Left cardiac atrium (tissue), 4 donors: Measurements from ENCODE around the gene NMT1. TPM values are rescaled to one million over a fixed set of nuclear protein-coding genes. Genes with fewer than 3 reads are reported as not detected.

Source experiments
- ATAC-seq, 2 donors: fragments of 200-7000 bp; cut with Tn5 transposase; one replicate each; pipeline ENCODE4 v1.9.1; 2020; ENCODE audit warnings: mild to moderate bottlenecking in 2 of 2, moderate library complexity in 2 of 2
- DNase-seq: peaks from one replicate; pipeline ENCODE4 v3.0.0-alpha.2; 2020
- intact Hi-C, 2 donors: fragments of 100-400 bp; cut with DNase I; formaldehyde crosslinking; loops; one replicate each; pipeline versions ENCODE4 v1.14.1 to v1.15.1; 2022 to 2023
- total RNA-seq, 2 donors: library from RNA; stranded (reverse); fragmentation: NEBNext Ultra II Directional; extraction: Animal tissue kit (Norgen Biotek cat#: 25700); gene quantifications; one replicate each; pipeline ENCODE4 v1.2.1, GENCODE V29; 2021
- donor health status: DM: no; HTN: yes; CAD: no.
- donor health status: DM: no; HTN: yes; CAD: no; lungs with severe emphysema.
- donor health status: DM: yes; HTN: yes; CAD: no.
- donor health status: Dilated cardiomyopathy.

Gene NMT1
- total RNA-seq, 2 donors from 2014 or later = 66.6 to 92.4 TPM

DNA sequence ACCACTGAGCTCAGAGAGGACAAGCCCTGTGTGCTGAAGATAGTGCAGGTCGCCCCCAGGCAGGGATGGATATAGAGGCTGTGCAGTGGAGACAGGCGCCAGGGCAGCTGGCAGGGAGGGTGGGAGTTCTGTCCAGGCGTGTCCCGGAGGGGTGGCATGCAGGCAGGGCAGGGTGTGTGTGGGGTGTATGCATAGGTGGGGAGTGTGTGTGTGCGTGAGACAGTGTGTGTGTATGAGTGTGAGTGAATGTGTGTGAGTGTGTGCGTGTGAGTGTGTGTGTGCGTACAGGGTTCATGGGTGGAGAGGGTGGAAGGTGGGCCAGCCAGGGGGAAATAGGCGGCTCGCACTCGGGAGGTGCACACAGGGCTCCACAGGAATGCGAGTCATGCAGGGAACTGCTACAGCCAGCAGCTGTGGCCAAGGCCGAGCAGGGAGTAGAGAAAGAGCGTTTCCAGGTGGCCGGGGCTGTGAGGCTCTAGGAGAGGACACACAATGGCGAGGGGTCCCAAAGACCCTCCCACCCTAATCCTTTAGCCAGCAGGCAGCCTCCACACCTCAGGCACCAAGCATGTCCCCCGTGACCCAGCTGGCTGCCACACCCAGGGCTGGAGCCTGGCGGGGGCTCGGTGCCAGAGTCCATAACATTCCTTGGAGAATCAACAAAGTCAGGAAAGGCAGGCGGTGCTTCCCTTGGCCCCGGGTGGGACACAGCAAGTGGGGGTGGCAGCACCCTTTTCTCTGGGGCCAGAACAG is 66.6 kb downstream of the NMT1 start:
- intact Hi-C loops = no loop called here
- ATAC-seq = peak; percentile 3 to 10
- peak; percentile 80 for DNase-seq

DNA sequence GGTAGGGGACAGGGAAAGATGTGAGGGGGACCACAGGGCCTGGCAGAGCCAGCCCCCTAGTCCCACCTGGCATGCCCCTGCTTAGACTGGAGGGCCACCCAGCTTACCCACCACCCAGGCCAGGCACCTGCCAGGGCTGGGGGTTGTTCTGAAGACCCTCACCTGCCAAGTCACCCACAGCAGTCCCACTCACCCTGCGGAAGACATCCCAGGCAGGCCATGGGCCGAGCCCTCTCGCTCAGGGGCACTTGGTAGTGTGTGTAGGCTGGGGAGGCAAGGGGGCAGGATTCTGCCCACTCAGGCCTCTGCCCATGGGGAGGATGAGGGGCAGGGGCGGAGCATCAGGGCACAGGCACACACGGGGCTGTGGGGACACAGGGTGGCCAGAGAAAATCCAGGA is 67.2 kb downstream of the NMT1 start:
- ATAC-seq = no peak
- no peak for DNase-seq
- intact Hi-C loops = no loop called here

DNA sequence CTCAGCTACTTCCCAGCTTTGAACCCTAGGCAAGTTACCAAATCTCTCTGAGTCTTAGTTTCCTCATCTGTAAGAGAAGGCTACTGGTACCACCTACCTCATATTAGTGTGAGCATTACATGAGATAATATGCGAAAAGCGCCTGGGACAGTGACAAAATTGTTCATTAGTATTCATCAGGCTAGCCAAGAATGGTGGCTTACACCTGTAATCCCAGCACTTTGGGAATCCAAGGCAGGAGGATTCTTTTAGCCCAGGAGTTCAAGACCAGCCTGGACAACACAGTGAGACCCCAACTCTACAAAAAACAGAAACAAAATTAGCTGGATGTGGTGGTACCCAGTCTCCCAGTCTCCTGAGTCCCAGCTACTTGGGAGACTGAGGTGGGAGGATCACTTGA is 67.9 kb downstream of the NMT1 start:
- ATAC-seq = no peak
- intact Hi-C loops = no loop called here
- no peak for DNase-seq

DNA sequence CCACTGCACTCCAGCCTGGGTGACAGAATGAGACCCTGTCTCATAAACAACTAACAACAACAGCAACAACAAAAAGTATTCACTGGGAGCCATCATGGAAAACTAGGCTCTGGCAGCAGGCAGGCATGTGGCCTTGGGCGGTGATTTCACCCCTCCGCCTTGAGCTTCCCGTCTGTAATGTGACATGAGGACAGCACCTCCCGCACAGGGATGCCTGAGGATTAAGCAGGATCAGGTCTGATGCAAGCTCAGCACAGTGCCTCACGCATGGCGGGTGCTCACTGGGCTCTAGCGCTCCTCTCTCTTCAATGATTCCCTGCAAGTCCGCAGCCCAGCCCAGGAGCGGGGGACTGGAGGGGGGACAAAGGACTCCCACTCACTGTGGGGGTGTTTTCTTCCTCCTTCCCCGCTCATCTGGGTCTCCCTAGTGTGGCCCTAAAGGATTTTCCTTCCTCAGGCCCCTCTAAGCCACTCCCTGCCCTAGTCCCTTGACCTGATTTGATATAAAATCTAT is 68.4 kb downstream of the NMT1 start:
- intact Hi-C loops = no loop called here
- no peak for ATAC-seq
- DNase-seq = peak; percentile 55

DNA sequence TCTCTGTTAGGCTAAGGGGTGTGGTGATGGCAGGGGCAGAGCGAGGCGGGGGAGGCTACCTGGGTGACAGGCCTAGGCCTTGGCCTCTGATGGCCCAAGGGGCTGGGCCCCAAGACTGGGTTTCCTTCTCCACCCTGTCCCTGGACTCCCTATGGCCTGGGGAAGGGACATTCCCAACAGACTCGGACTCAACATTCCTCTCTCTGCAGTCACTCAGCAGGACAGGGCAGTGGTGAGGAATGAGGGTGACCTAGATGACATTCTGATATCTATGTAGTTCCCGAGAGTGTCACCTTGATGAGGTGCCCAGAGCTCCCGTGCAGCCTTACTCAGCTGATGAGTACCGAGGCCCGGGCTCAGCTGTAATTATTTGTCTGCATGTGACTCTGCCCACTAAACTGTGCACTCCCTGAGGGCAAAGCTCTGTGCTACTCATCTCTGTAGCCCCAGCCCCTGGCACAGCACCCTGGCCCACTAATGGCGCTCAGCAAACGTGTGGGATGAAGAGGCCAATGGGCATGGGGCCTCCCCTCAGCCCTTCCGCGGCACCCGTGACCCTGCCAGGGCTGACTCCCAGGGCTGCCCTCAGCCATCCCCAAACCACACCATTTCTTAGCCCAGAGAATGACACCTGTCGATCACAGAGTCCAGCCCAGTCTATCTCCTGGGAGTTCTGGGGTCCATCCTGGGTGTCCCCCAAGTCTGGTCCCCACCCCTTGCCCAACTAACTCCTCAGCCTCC is 69.0 kb downstream of the NMT1 start:
- DNase-seq = no peak
- no peak for ATAC-seq
- intact Hi-C loops = loop anchor here (5.0 kb wide), 2 partner anchors 33 to 208 kb away; no protein-coding TSS in a partner anchor

DNA sequence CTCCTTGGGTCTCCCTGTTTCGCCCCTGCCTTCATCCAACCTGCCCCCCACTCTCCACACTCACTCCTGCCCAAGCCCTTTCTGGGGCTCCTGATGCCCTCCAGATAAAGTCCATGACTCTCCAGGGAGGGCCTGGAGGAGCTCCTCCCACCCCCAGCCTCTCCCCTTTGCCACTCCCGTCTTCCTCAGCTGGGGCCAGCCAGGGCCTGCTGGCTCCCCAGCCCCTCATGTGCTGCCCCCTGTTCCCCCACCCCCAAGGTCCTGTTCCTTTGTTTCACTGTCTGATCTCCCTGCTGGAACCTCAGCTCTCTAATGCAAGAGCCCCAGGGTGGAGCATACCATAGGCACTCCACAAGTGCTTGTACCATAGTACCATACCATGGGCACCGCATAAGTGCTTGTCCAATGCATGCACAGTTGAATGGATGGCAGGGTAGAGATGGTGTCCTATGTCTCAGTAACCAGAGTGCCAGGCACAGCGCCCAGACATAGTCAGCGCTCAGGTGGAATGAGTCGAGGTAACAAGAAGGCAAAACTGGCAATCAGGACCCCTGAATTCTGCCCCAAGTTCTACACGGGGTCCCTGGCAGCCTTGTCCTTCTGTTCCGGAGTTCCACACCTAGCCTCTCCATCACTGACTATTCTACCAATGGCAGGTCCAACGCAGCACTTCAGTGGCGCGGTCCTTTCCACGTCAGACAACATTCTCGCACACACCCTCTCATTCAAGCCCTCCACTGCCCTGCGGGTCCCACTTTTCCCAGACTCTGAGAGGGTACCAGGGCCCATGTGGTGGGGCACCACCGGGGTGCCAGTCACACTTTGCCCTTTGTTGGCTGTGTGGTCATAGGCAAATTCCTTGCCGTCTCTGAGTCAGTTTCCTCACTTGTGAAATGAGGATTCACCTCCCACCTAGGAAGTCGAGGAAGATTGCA is 69.8 kb downstream of the NMT1 start:
- ATAC-seq (no peak), DNase-seq (no peak)
- intact Hi-C loops = loop anchor here (5.0 kb wide), 2 partner anchors 34 to 209 kb away; no protein-coding TSS in a partner anchor

DNA sequence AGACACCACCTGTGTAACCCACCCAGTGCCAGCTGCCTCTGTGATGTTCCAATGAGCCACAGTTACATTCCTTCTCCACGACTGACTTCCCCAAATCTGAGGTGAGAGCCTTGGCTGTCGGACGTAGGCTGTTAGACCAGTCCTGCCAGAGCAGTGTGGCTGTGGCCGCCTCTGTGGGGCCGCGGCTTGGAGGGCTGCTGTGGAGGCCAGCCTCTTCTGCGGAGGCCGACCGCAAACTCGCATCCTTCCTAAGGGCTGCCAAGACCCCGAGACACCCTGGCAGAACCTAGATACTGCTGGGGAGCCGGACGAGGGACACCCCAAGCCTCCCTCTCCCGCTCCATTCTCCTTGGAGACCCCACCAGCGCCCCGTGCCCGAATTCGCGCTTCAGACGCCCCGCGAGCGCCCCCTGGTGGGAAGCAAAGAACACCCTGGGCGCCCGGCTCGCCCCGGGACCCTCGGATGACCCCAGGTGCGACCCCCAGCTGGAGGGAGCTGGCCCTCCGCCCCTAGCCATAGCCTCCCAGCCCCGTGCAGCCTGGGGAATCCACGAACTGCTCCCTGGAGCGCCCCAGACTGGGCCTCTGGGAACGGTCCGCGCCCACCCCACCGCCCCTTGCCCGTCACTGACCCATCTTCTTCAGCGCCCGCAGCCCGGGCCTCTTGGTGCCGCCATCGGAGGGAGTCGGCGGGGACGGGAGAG is 70.7 kb downstream of the NMT1 start:
- DNase-seq (peak; percentile 63), ATAC-seq (peak in 1 of 2 donors; percentile 1)
- intact Hi-C loops = loop anchor here (5.0 kb wide), 2 partner anchors 34 to 209 kb away; no protein-coding TSS in a partner anchor

DNA sequence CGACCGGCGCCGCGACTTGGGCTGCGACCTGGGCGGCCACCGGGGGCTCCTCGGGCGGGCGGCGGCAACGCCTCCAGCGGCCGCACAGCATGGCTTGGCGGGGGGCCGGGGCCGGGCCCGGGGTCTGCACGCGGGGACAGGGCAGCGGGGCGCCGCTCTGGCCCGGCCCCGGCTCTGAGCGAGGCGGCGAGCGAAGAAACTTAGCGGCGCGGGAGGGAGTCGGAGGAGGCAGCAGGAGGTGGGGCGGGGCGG is 71.1 kb downstream of the NMT1 start, which contains the start of gene PLCD3:
TSS of gene PLCD3 (minus strand) at position 196 of the 252 bp plus-strand sequence. CDS start at position 91, 105 bp downstream.
- intact Hi-C loops = loop anchor here (5.0 kb wide), 2 partner anchors 35 to 210 kb away; no protein-coding TSS in a partner anchor
- ATAC-seq (no peak), DNase-seq (no peak)

DNA sequence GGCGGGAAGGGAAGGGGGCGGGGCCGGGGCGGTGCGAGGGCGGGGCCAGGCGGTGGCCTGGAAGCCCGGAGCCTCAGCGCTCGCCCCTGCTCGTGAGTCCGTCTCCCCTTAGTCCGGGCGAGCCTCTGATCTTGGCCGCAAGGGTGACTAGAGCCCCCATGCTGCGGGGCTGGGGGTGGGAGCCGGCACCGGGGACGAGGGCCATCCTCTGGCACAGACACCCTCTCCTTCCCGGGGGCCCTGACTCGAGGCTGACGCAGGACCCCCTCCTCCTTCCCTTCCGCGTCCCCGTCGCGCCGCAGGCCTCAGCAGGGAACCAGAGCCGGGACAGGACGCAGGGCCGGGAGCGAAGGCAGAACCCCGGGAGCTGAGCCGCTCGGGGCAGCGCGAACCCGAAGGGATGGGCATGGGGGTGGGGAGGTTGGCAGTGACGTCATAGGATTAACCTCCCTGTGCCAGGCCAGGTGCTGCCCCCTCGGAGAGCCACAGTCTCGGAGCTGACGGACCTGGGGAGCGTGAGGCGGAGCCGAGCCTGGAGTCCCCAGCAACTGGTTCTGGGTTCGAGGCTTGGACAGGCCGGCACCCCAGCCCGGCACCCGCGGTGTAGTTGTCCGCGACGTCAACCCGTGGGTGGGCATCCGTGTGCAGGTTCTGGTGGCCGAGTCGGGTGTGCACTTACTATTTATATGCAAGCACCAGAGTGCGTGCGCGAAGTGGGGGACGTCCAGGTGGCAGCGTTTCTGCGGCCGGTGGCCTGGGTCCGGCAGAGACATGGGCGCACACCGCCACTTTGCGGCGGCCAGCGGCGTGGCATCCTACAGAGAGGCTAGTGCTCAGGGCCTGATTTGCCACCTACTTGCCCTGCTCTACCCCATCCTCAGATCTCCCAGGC is 71.7 kb downstream of the NMT1 start:
- intact Hi-C loops = loop anchor here (5.0 kb wide), 2 partner anchors 36 to 211 kb away; no protein-coding TSS in a partner anchor
- ATAC-seq (peak; percentile 81 to 83), DNase-seq (peak; percentile 88)

DNA sequence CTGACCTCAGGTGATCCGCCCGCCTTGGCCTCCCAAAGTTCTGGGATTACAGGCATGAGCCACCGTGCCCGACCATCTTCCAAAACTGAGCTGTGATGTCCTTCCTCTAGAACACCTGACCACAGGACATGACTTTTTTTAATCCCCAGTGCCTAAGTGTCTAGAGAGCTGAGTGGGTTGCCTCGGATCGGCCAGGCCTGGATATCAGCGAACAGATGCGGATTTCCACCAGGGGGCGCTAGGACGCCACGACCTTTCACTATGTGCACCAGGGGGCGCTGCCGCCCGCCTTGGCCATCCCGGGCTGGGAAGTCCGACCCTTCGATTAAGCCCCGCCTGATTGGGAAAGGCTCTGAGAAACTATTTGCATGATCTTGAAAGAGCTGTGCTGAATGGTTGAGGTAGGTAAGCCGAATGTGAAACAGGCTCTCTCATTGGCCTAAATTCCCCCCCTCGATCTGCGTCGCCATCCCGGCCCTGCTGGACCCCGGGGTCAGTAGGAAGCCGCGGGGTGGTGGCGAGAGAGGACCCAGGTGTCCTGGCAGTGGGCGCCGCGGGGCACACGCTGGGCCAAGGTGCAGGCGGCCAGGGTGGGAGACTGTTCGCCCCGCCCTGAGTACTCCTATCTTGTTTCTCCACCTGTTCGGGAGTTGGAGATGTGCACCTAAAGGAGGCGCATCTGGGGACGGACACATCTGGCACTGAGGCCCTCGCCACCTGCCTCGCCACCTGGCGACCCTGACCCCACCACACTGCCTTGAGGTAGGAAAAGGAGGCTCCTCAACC is 74.3 kb downstream of the NMT1 start, which contains the start of gene ACBD4:
TSS of gene ACBD4 (plus strand) at position 496 of the 786 bp plus-strand sequence. CDS start 458 bp downstream, outside the sequence.
- ATAC-seq (peak; percentile 79 to 80), DNase-seq (peak; percentile 97)
- intact Hi-C loops = loop anchor here in 1 of 2 donors (1.0 kb wide), 1 partner anchor 62 kb away; no protein-coding TSS in a partner anchor

DNA sequence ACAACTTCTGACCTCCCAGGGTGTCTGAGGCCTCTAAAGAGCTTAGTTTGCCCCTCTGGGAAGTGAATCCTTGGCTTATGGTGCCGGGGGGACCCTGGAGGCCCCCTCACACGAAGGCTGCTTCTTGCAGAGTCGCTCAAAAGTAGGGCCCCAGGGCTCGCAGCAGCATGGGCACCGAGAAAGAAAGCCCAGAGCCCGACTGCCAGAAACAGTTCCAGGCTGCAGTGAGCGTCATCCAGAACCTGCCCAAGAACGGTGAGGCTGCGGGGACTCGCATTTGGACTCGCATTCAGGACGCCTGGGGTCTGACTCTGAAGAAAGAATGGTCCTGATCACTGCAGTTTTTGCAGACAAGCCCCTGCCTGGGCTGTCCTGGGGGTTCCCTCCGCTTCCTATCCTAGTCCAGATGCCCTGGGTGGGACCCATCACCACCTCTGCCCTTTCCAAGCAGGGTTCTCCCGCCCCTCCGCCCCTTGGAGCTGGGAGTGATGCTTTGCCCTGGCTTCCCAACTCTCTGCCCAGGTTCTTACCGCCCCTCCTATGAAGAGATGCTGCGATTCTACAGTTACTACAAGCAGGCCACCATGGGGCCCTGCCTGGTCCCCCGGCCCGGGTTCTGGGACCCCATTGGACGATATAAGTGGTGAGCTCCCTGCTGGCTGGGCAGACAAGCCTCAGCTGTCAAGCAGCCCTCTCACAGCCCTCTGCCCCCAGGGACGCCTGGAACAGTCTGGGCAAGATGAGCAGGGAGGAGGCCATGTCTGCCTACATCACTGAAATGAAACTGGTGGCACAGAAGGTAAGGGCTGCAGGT is 75.1 kb downstream of the NMT1 start:
- no peak for ATAC-seq
- intact Hi-C loops = loop anchor here in 1 of 2 donors (1.0 kb wide), 1 partner anchor 61 kb away; no protein-coding TSS in a partner anchor

DNA sequence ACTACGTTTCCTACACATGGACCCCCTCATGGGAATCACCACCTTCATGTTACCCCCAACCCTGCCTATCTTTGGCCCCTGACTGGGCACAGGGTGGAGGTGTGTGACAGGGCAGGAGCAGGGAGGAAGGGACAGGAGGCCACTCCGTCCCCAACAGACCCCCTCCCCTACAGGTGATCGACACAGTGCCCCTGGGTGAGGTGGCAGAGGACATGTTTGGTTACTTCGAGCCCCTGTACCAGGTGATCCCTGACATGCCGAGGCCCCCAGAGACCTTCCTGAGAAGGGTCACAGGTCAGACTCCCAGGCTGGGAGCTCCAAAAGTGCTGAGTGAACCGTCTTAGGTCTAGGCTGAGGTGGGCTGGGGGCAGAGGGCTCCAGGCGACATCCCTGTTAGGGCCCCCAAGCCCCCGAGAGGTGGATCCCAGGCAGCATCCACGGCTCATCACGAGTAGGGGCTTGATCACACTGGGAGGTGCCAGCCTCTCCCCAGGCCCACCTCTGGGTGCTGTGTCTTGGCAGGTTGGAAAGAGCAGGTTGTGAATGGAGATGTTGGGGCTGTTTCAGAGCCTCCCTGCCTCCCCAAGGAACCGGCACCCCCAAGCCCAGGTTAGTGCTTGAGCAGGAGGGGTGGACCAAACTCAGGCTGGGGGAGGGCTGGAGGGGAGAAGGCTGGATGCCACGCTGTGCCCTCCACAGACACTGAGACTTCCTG is 75.9 kb downstream of the NMT1 start:
- ATAC-seq (no peak), DNase-seq (no peak)
- intact Hi-C loops = no loop called here

More for the DNA sequence above, 75.1 kb downstream of the NMT1 start:
- DNase-seq = peak; percentile 23

DNA sequence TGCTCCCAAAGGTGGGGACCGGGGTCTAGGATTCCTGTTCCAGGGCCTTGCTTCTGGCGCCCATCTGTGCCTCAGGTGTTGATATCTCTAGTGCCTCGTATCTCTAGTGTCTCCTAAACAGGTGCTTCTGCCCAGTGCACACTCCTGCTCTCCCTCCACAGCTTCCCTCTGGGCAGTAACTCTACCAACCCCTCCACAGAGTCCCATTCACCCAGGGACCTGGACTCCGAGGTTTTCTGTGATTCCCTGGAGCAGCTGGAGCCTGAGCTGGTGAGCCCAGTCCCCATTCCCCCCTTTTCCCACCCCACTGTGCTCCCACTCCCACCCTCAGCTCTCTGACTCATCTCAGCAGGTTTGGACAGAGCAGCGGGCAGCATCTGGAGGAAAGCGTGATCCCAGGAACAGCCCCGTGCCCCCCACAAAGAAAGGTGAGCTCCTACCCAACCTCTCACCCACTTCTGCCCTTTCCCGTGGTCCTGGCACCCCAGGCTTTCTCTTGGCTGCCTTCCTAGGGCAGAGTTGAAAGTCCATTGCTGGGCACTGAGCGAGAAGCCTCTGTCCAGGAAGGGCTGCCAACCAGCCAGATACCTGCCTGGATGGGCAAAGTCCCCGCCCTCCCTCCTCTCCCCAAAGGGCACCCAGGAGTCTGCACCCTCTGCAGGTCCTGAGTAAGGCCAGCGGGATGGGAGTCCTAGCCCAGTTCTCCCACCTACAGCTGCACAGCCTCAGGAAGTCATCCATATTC is 76.6 kb downstream of the NMT1 start:
- ATAC-seq (no peak), DNase-seq (no peak)
- intact Hi-C loops = loop anchor here in 1 of 2 donors (2.0 kb wide), 1 partner anchor 63 kb away; no protein-coding TSS in a partner anchor

DNA sequence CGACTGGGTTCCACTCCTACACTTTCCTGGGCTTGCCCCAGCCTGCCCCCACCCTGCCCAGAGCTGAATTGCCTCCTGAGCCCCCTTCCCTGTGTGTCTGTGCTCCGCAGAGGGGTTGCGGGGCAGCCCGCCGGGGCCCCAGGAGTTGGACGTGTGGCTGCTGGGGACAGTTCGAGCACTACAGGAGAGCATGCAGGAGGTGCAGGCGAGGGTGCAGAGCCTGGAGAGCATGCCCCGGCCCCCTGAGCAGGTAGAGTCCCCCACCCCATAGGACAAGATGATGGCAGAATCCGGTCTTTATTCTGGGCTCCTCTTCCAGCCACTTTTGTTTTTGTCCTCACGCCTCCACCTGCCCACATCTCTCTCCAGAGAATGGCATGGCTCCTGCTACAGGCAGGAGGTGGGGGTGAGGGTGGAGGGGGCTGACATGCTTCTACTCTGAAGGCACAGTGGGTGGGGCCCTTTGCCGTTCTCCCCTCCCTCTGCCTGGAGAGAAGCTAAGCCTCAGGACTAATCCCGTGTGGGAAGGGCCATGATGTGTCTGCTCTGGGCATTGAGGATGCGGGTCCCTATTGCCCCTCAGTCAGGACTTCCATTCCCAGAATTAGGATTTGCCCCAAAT is 77.9 kb downstream of the NMT1 start:
- intact Hi-C loops = loop anchor here in 1 of 2 donors (2.0 kb wide), 1 partner anchor 62 kb away; no protein-coding TSS in a partner anchor
- DNase-seq (no peak), ATAC-seq (no peak)
